Colonic mucosa (tissue), 4 donors: ENCODE data around the gene TRIM9. TPM values are rescaled to one million over a fixed set of nuclear protein-coding genes. Genes with fewer than 3 reads are reported as not detected.
A peak's percentile ranks its signal among the peaks of the same experiment; 100 is the strongest.

Experiments
- DNase-seq: peaks from one replicate; pipeline ENCODE4 v3.0.0-alpha.2; 2020
- H3K27ac ChIP-seq: fragments of 200-600 bp; one replicate; pipeline ENCODE4 v1.8.0; 2021
- H3K27me3 ChIP-seq: fragments of 200-600 bp; one replicate; pipeline ENCODE4 v1.8.0; 2021
- H3K36me3 ChIP-seq: fragments of 200-600 bp; one replicate; pipeline ENCODE4 v1.8.0; 2021
- H3K4me1 ChIP-seq: fragments of 200-600 bp; one replicate; pipeline ENCODE4 v1.8.0; 2021; ENCODE audit warnings: mild to moderate bottlenecking
- H3K4me3 ChIP-seq: fragments of 200-600 bp; one replicate; pipeline ENCODE4 v1.8.0; 2021
- H3K9ac ChIP-seq, 2 donors: one replicate each; pipeline ENCODE4 v1.7.0; 2013; ENCODE audit warnings: control low read depth in 2 of 2, low read depth in 2 of 2, low read length in 2 of 2
- H3K9me3 ChIP-seq: fragments of 200-600 bp; one replicate; pipeline ENCODE4 v1.8.0; 2021
- intact Hi-C: fragments of 100-400 bp; cut with DNase I; formaldehyde crosslinking; loops from one replicate; pipeline ENCODE4 v1.14.1; 2022
- total RNA-seq, 2 donors: library from RNA; stranded (reverse); fragmentation: NEBNext Ultra II Directional in 1 of 2; extraction: Animal tissue kit (Norgen Biotek cat#: 25700) in 1 of 2; gene quantifications; one replicate each; pipeline ENCODE4 v1.2.1, GENCODE V29; 2021
- TF ChIP-seq, protein P1 (sequence below): fragments of 200-600 bp; IDR thresholded peaks from one replicate; pipeline ENCODE4 v1.8.0; 2022; ENCODE audit warnings: antibody characterized with exemption, mild to moderate bottlenecking
- donor health status: healthy.
- donor health status: DM: no; HTN: no; CAD: no.
- donor health status: DM: no; HTN: no; CAD: no.

Gene TRIM9
- total RNA-seq, 2 donors from 2014 or later = 0.49 to 0.66 TPM

DNA sequence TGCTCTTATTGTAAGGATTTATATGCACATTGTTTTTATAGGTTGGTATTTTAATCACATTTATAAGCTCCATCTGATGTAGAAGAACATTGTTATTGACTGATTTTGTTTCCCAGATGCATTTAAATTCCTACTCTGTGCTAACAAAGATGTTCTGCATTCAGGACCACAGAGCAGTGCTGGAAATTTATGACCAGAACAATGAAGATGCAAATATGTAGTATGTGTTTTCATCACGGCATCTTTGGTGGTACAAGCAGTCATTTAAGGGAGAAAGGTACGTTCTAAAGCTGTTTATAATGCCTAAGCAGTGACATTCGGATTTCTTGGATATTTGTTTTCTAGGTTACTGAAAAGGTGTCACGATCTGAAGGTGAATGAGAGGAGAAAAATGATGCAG, 66.5 kb downstream of the TRIM9 start:
- DNase-seq = no peak
- Histone ChIP-seq H3K36me3 (no peaks in the 10 kb centered on the region), H3K9ac (no peak overlapping the region), H3K4me1 (peaks cover 3% of the 10 kb centered on the region), H3K9me3 (no peaks in the 10 kb centered on the region), H3K4me3 (no peak overlapping the region), H3K27me3 (no peaks in the 10 kb centered on the region), H3K27ac (no peak overlapping the region)
- intact Hi-C loops = no loop called here
- TF ChIP-seq, protein P1, sequence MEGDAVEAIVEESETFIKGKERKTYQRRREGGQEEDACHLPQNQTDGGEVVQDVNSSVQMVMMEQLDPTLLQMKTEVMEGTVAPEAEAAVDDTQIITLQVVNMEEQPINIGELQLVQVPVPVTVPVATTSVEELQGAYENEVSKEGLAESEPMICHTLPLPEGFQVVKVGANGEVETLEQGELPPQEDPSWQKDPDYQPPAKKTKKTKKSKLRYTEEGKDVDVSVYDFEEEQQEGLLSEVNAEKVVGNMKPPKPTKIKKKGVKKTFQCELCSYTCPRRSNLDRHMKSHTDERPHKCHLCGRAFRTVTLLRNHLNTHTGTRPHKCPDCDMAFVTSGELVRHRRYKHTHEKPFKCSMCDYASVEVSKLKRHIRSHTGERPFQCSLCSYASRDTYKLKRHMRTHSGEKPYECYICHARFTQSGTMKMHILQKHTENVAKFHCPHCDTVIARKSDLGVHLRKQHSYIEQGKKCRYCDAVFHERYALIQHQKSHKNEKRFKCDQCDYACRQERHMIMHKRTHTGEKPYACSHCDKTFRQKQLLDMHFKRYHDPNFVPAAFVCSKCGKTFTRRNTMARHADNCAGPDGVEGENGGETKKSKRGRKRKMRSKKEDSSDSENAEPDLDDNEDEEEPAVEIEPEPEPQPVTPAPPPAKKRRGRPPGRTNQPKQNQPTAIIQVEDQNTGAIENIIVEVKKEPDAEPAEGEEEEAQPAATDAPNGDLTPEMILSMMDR = no peak

GRCh38 chr14:51024377-51024776, 70.5 kb downstream of the TRIM9 start:
- H3K36me3 ChIP-seq = no peaks in the 10 kb centered on the region
- H3K4me1 ChIP-seq = peaks cover 3% of the 10 kb centered on the region
- no peak for DNase-seq
- H3K9me3 ChIP-seq = no peaks in the 10 kb centered on the region
- H3K9ac ChIP-seq = no peak overlapping the region
- H3K4me3 ChIP-seq = no peak overlapping the region
- peak overlapping the region; percentile 39 for H3K27ac ChIP-seq
- intact Hi-C loops = no loop called here
- TF ChIP-seq, protein P1 = no peak
- no peaks in the 10 kb centered on the region for H3K27me3 ChIP-seq

- no peak for DNase-seq
- Histone ChIP-seq H3K36me3 (no peaks in the 10 kb centered on the region), H3K4me1 (peaks cover 3% of the 10 kb centered on the region), H3K9ac (no peak overlapping the region), H3K27me3 (no peaks in the 10 kb centered on the region), H3K9me3 (no peaks in the 10 kb centered on the region), H3K4me3 (no peak overlapping the region), H3K27ac (peak overlapping the region; percentile 39)
- TF ChIP-seq, protein P1 = no peak
- intact Hi-C loops = no loop called here
Observed at GRCh38 chr14:51023964-51024363, 70.9 kb downstream of the TRIM9 start.

DNA sequence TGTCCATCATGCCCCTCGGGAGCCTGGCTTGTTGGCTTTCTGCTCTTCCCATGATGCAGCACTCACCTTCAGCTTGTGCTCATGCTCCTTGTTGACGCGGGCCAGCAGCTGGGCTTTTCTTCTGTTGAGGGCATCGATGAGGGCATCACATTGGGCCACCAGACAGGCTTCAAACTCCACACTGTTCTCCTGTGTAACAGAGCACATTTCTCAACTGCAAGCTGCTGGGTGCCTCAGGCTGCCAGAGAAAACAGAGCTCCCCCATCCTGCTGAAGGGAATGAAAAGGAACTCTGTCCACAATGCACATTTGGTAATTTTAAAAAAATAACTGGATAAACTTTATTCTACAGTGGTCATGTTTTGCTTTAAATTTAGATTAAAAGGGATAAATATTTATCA, 72.1 kb downstream of the TRIM9 start:
- no peaks in the 10 kb centered on the region for H3K27me3 ChIP-seq
- peaks cover 3% of the 10 kb centered on the region for H3K4me1 ChIP-seq
- no peak for DNase-seq
- no peak overlapping the region for H3K4me3 ChIP-seq
- no peak overlapping the region for H3K27ac ChIP-seq
- H3K9ac ChIP-seq = no peak overlapping the region
- no peaks in the 10 kb centered on the region for H3K36me3 ChIP-seq
- TF ChIP-seq, protein P1 = no peak
- intact Hi-C loops = no loop called here
- H3K9me3 ChIP-seq = no peaks in the 10 kb centered on the region

GRCh38 chr14:51020024-51020710, 74.7 kb downstream of the TRIM9 start:
- TF ChIP-seq, protein P1 = no peak
- Histone ChIP-seq H3K9me3 (no peaks in the 10 kb centered on the region), H3K27ac (no peak overlapping the region), H3K27me3 (no peaks in the 10 kb centered on the region), H3K36me3 (no peaks in the 10 kb centered on the region), H3K4me1 (peaks cover 3% of the 10 kb centered on the region), H3K9ac (no peak overlapping the region), H3K4me3 (no peak overlapping the region)
- intact Hi-C loops = no loop called here
- no peak for DNase-seq
